BLaER1 (cell line): ENCODE results near the gene PRKAR2A.

ENCODE experiments used
- H3K27ac ChIP-seq: shearing (Covaris generic); formaldehyde crosslinking; 2 replicates; pipeline ENCODE4 v1.8.1; 2022
- H3K27me3 ChIP-seq: shearing (Covaris generic); formaldehyde crosslinking; 2 replicates; pipeline ENCODE4 v1.8.1; 2022
- H3K36me3 ChIP-seq: shearing (Covaris generic); formaldehyde crosslinking; 2 replicates; pipeline ENCODE4 v1.8.1; 2022
- H3K4me1 ChIP-seq: shearing (Covaris generic); formaldehyde crosslinking; 2 replicates; pipeline ENCODE4 v1.8.1; 2022
- H3K4me2 ChIP-seq: shearing (Covaris generic); formaldehyde crosslinking; 2 replicates; pipeline ENCODE4 v1.8.1; 2022
- H3K4me3 ChIP-seq: shearing (Covaris generic); formaldehyde crosslinking; 2 replicates; pipeline ENCODE4 v1.8.1; 2022
- H3K9ac ChIP-seq: shearing (Covaris generic); formaldehyde crosslinking; 2 replicates; pipeline ENCODE4 v1.8.1; 2022
- H3K9me3 ChIP-seq: shearing (Covaris generic); formaldehyde crosslinking; 2 replicates; pipeline ENCODE4 v1.8.1; 2022
- H4K20me1 ChIP-seq: shearing (Covaris generic); formaldehyde crosslinking; 2 replicates; pipeline ENCODE4 v1.8.1; 2022
- Cebpa-rat ChIP-seq: shearing (Covaris generic); IDR thresholded peaks from 2 replicates; pipeline ENCODE4 v1.8.1; 2022

The PRKAR2A gene

GRCh38 chr3:48716982-48717746 is 130.5 kb downstream of the PRKAR2A start, which contains the start of gene IP6K2:
Gene IP6K2 (minus strand): TSS chr3:48717221. CDS start chr3:48695291, 21,930 bp downstream.
- Histone ChIP-seq H3K4me1 (peaks cover 40% of the 10 kb centered on the region), H3K9me3 (no peaks in the 10 kb centered on the region), H3K27ac (peak within 1 kb of the TSS; percentile 98), H3K27me3 (no peaks in the 10 kb centered on the region), H3K36me3 (peaks cover 33% of the 10 kb centered on the region), H3K4me2 (peak within 1 kb of the TSS; percentile 93), H3K4me3 (peak within 1 kb of the TSS; percentile 92), H3K9ac (peak within 1 kb of the TSS; percentile 98), H4K20me1 (peaks cover 39% of the 10 kb centered on the region)
- no peak for TF ChIP-seq Cebpa-rat

- Histone ChIP-seq H3K4me1 (peaks cover 46% of the 10 kb centered on the region), H3K36me3 (peaks cover 39% of the 10 kb centered on the region), H3K4me3 (peak overlapping the region; percentile 92), H3K4me2 (peak overlapping the region; percentile 93), H3K27me3 (no peaks in the 10 kb centered on the region), H3K27ac (peak overlapping the region; percentile 98), H4K20me1 (peaks cover 45% of the 10 kb centered on the region), H3K9me3 (no peaks in the 10 kb centered on the region), H3K9ac (peak overlapping the region; percentile 98)
- TF ChIP-seq Cebpa-rat = no peak
Observed at GRCh38 chr3:48716508-48716981, 131.1 kb downstream of the PRKAR2A start.

- H3K4me1 ChIP-seq = peaks cover 59% of the 10 kb centered on the region
- H3K4me2 ChIP-seq = peak overlapping the region; percentile 93
- H3K4me3 ChIP-seq = peak overlapping the region; percentile 92
- H3K9me3 ChIP-seq = no peaks in the 10 kb centered on the region
- 0 out of 2 replicates have a peak overlapping the region, but pooled peaks have one; percentile 98 for H3K27ac ChIP-seq
- no peak for TF ChIP-seq Cebpa-rat
- H3K27me3 ChIP-seq = no peaks in the 10 kb centered on the region
- H3K9ac ChIP-seq = peak overlapping the region; percentile 98
- H3K36me3 ChIP-seq = peaks cover 51% of the 10 kb centered on the region
- H4K20me1 ChIP-seq = peaks cover 57% of the 10 kb centered on the region
Observed at GRCh38 chr3:48715174-48715800, 132.4 kb downstream of the PRKAR2A start.

- Histone ChIP-seq H3K9ac (peak overlapping the region; percentile 28), H3K9me3 (no peaks in the 10 kb centered on the region), H3K4me1 (peaks cover 80% of the 10 kb centered on the region), H3K36me3 (peaks cover 86% of the 10 kb centered on the region), H3K4me3 (no peak overlapping the region), H3K27me3 (no peaks in the 10 kb centered on the region), H3K4me2 (peak overlapping the region; percentile 48), H3K27ac (no peak overlapping the region), H4K20me1 (peaks cover 93% of the 10 kb centered on the region)
- TF ChIP-seq Cebpa-rat = no peak
Observed at GRCh38 chr3:48711727-48712126, 135.9 kb downstream of the PRKAR2A start.

GRCh38 chr3:48709051-48709461 is 138.6 kb downstream of the PRKAR2A start:
- Histone ChIP-seq H3K9ac (no peak overlapping the region), H3K27ac (no peak overlapping the region), H3K4me2 (peak overlapping the region; percentile 48), H3K36me3 (peaks cover 98% of the 10 kb centered on the region), H3K9me3 (no peaks in the 10 kb centered on the region), H3K4me3 (no peak overlapping the region), H3K27me3 (no peaks in the 10 kb centered on the region), H4K20me1 (peaks cover 100% of the 10 kb centered on the region), H3K4me1 (peaks cover 64% of the 10 kb centered on the region)
- TF ChIP-seq Cebpa-rat = no peak

GRCh38 chr3:48708481-48708889 is 139.2 kb downstream of the PRKAR2A start:
- H3K27me3 ChIP-seq = no peaks in the 10 kb centered on the region
- peaks cover 98% of the 10 kb centered on the region for H3K36me3 ChIP-seq
- peak overlapping the region; percentile 48 for H3K4me2 ChIP-seq
- H3K9ac ChIP-seq = no peak overlapping the region
- H4K20me1 ChIP-seq = peaks cover 100% of the 10 kb centered on the region
- no peaks in the 10 kb centered on the region for H3K9me3 ChIP-seq
- no peak overlapping the region for H3K4me3 ChIP-seq
- no peak overlapping the region for H3K27ac ChIP-seq
- TF ChIP-seq Cebpa-rat = no peak
- peaks cover 58% of the 10 kb centered on the region for H3K4me1 ChIP-seq

- Histone ChIP-seq H3K9ac (no peak overlapping the region), H3K4me2 (no peak overlapping the region), H3K27me3 (no peaks in the 10 kb centered on the region), H3K4me1 (peaks cover 45% of the 10 kb centered on the region), H3K36me3 (peaks cover 98% of the 10 kb centered on the region), H3K27ac (no peak overlapping the region), H3K9me3 (no peaks in the 10 kb centered on the region), H3K4me3 (no peak overlapping the region), H4K20me1 (peaks cover 100% of the 10 kb centered on the region)
- TF ChIP-seq Cebpa-rat = no peak
Observed at GRCh38 chr3:48707157-48707556, 140.5 kb downstream of the PRKAR2A start.

- Histone ChIP-seq H4K20me1 (peaks cover 100% of the 10 kb centered on the region), H3K27me3 (no peaks in the 10 kb centered on the region), H3K27ac (no peak overlapping the region), H3K4me1 (no peaks in the 10 kb centered on the region), H3K9ac (no peak overlapping the region), H3K9me3 (no peaks in the 10 kb centered on the region), H3K4me3 (no peak overlapping the region), H3K4me2 (no peak overlapping the region), H3K36me3 (peaks cover 99% of the 10 kb centered on the region)
- TF ChIP-seq Cebpa-rat = no peak
Observed at GRCh38 chr3:48702320-48702920, 145.3 kb downstream of the PRKAR2A start.

GRCh38 chr3:48700731-48701405 is 146.8 kb downstream of the PRKAR2A start:
- peaks cover 100% of the 10 kb centered on the region for H4K20me1 ChIP-seq
- no peaks in the 10 kb centered on the region for H3K4me1 ChIP-seq
- H3K36me3 ChIP-seq = peaks cover 100% of the 10 kb centered on the region
- no peak overlapping the region for H3K9ac ChIP-seq
- H3K27me3 ChIP-seq = no peaks in the 10 kb centered on the region
- no peak overlapping the region for H3K4me2 ChIP-seq
- no peak for TF ChIP-seq Cebpa-rat
- no peaks in the 10 kb centered on the region for H3K9me3 ChIP-seq
- H3K4me3 ChIP-seq = no peak overlapping the region
- H3K27ac ChIP-seq = no peak overlapping the region
